Coronary artery (tissue), 2 donors: ENCODE data around the gene PRR11.
"Not testable (repeated sequence)": the region's sequence is repeated elsewhere in the genome, so short reads cannot be mapped to it uniquely, and the experiment has no call there.

Experiments used
- DNase-seq: peaks from one replicate; pipeline ENCODE4 v3.0.0-alpha.2; 2017; ENCODE audit warnings: low spot score
- H3K27ac ChIP-seq, 2 donors: fragments of 200-600 bp; sonication (generic); one replicate each; pipeline ENCODE4 v1.5.1; 2016 to 2019
- H3K4me3 ChIP-seq: fragments of 200-600 bp; sonication (generic); 2 replicates; pipeline ENCODE4 v1.5.1; 2016; ENCODE audit warnings: mild to moderate bottlenecking, moderate library complexity
- TF ChIP-seq, protein P1 (sequence below): fragments of 200-600 bp; sonication (generic); IDR thresholded peaks from one replicate; pipeline ENCODE4 v1.5.1; 2019; ENCODE audit warnings: antibody characterized with exemption

The PRR11 gene

DNA sequence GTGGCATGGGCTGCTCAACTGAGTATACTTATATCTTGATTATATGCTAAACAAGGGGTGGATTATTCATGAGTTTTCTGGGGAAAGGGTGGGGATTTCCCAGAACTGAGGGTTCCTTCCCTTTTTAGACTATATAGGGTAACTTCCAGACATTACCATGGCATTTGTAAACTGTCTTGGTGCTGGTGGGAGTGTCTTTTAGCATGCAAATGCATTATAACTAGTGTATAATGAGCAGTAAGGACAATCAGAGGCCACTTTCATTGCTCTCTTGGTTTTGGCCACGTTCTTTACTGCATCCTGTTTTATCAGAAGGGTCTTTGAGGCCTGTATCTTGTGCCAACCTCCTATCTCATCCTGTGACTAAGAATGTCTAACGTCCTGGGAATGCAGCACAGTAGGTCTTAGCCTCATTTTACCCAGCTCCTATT, 12.0 kb downstream of the PRR11 start:
- TF ChIP-seq, protein P1, sequence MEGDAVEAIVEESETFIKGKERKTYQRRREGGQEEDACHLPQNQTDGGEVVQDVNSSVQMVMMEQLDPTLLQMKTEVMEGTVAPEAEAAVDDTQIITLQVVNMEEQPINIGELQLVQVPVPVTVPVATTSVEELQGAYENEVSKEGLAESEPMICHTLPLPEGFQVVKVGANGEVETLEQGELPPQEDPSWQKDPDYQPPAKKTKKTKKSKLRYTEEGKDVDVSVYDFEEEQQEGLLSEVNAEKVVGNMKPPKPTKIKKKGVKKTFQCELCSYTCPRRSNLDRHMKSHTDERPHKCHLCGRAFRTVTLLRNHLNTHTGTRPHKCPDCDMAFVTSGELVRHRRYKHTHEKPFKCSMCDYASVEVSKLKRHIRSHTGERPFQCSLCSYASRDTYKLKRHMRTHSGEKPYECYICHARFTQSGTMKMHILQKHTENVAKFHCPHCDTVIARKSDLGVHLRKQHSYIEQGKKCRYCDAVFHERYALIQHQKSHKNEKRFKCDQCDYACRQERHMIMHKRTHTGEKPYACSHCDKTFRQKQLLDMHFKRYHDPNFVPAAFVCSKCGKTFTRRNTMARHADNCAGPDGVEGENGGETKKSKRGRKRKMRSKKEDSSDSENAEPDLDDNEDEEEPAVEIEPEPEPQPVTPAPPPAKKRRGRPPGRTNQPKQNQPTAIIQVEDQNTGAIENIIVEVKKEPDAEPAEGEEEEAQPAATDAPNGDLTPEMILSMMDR = no peak
- H3K27ac ChIP-seq = no peak overlapping the region
- H3K4me3 ChIP-seq = no peak overlapping the region
- no peak for DNase-seq

DNA sequence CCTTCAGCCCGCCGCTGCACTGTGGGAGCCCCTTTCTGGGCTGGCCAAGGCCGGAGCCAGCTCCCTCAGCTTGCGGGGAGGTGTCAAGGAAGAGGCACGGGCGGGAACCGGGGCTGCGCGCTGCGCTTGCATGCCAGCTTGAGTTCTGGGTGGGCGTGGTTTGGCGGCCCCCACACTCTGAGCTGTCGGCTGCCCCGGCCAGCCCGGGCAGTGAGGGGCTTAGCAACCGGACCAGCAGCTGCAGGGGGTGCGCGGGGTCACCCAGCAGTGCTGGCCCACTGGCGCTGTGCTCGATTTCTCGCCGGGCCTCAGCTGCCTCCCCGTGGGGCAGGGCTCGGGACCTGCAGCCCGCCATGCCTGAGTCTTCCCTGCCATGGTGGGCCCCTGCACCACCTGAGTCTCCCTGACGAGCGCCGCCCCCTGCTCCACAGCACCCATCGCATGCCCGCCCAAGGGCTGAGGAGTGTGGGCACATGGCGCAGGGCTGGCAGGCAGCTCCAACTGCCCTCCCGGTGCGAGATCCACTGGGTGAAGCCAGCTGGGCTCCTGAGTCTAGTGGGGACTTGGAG, 17.0 kb downstream of the PRR11 start:
- H3K27ac ChIP-seq = no peak overlapping the region
- no peak for DNase-seq
- no peak overlapping the region for H3K4me3 ChIP-seq
- TF ChIP-seq, protein P1 = no peak

DNA sequence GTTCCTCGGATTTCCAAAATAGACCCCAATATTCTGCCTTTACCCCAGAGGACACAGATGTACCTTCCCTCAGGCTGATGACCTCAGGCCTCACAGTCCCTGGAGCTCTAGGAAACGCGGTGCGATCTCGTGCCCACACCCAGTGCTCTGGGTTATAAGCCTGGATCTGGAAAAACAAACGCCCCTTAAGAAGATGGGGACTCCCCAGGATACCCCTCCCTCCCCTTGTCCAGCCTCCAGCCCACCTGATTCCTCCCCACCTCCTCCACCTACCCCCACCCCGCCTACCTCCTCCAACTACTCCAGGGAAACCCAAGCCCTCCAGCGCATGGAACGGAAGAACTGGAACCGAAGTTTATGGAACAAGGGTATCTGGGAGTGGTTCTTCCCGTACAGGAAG, 19.1 kb downstream of the PRR11 start:
- TF ChIP-seq, protein P1 = no peak
- no peak for DNase-seq
- Histone ChIP-seq H3K4me3 (no peak overlapping the region), H3K27ac (no peak overlapping the region)

DNA sequence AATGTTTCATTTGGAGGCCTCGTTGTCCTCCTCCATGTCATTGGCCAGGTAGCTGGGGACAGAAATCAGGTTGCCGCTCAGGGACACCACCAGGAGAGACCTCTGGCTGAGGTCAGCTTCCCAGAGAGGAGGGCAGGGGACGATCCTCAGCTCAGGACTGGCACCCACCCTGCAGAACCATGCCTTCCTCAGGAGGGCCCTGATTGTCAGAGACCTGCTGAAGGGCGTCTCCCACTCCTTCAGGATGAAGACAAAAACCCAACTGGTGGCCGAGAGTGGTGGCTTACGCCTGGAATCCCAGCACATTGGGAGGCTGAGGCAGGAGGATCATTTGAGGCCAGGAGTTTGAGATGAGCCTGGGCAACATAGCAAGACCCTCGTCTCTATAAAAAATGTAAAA, 19.5 kb downstream of the PRR11 start:
- no peak for DNase-seq
- Histone ChIP-seq H3K27ac (no peak overlapping the region), H3K4me3 (no peak overlapping the region)
- TF ChIP-seq, protein P1 = no peak

DNA sequence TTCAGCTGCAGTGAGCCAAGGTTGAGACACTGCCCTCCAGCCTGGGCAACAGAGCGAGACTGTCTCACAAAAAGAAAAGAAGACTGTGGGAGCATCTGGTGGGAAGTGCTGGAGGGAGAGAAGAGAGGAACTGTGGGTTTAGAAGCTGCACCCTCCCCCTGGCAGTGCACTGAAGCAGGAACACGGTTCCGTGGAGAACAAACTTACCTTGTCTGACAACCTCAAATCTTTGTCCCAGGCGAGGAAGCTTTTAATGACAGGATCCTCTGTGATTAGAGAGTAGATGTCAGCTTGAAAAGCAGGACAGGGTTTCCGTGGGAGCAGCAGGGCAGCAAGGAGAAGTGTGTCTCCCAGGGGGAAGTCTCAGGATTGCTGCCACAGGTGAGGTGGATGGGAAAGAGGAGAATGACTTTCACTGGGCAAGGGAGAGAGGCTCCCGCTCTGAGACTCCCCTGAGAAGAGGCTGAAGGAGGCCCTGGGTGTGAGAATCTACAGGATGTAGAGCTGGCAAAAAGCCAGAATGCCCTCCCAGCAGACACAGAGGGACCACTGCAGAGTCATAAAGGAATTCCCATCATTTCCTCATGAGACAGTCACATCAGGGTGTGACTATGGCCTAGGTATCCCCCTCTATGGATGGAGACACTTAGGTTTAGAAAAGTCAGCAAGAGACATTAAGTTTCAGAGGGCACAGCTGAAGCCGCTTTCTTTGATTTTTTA, 22.9 kb downstream of the PRR11 start:
- H3K27ac ChIP-seq = no peak overlapping the region
- no peak overlapping the region for H3K4me3 ChIP-seq
- no peak for DNase-seq
- TF ChIP-seq, protein P1 = no peak

DNA sequence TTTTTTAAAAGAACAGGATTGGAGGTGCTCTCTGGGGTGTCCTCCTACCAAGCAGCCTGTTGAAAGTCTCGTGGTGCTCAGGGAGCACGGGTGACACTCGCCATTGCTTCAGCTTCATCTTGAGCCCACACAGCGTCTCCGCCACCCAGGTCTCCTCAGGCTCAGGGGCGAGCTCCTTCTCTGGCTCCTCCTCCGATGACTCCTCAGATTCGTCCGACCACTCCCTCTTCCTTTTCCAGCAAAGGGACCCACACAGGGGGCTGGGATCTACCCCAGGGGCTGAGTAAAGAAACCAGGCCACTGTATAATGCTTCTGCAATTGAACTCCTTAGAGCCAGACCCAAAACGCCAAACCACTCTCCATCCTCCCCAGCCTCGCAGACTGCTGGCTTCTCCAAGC, 24.1 kb downstream of the PRR11 start:
- not testable (repeated sequence) for DNase-seq, H3K27ac ChIP-seq, H3K4me3 ChIP-seq

DNA sequence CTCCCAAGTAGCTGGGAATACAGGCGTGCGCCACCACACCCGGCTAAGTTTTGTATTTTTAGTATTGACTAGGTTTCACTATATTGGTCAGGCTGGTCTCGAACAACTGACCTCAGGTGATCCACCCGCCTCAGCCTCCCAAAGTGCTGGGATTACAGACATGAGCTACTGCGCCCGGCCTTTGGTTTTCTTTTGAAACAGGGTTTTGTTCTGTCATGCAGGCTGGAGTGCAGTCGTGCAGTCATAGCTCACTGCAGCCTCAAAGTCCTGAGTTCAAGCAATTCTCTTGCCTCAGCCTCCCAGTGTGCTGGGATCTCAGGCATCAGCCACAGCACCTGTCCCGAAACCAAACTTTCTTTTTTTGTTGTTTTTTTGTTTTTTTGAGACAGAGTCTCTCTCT, 25.1 kb downstream of the PRR11 start:
- no peak for DNase-seq
- TF ChIP-seq, protein P1 = no peak
- Histone ChIP-seq H3K4me3 (no peak overlapping the region), H3K27ac (no peak overlapping the region)
